Muscle layer of duodenum (tissue), 2 donors: Measurements from ENCODE around the gene REST.
A peak's percentile ranks its signal among the peaks of the same experiment; 100 is the strongest.
"Not testable (repeated sequence)": the region's sequence is repeated elsewhere in the genome, so short reads cannot be mapped to it uniquely, and the experiment has no call there.

Experiments
- H3K27ac ChIP-seq: one replicate; pipeline ENCODE4 v1.7.0; 2013; ENCODE audit warnings: mild to moderate bottlenecking, low read length
- H3K27me3 ChIP-seq: one replicate; pipeline ENCODE4 v1.7.0; 2013; ENCODE audit warnings: low read depth, mild to moderate bottlenecking, control low read depth, low read length
- H3K36me3 ChIP-seq, 2 donors: one replicate each; pipeline ENCODE4 v1.7.0; 2013; ENCODE audit warnings: low read length in 2 of 2, control low read depth in 1 of 2, mild to moderate bottlenecking in 1 of 2; ENCODE audit not compliant: insufficient read depth in 2 of 2, control insufficient read depth in 1 of 2
- H3K4me1 ChIP-seq, 2 donors: one replicate each; pipeline ENCODE4 v1.7.0; 2013; ENCODE audit warnings: low read length in 2 of 2, mild to moderate bottlenecking in 2 of 2, control low read depth in 1 of 2, moderate library complexity in 1 of 2; ENCODE audit not compliant: insufficient read depth in 2 of 2, control insufficient read depth in 1 of 2
- H3K4me3 ChIP-seq, 2 donors: one replicate each; pipeline ENCODE4 v1.7.0; 2013; ENCODE audit warnings: low read length in 2 of 2, low read depth in 1 of 2, mild to moderate bottlenecking in 1 of 2
- H3K9me3 ChIP-seq, 2 donors: one replicate each; pipeline ENCODE4 v1.7.0; 2013; ENCODE audit warnings: low read length in 2 of 2, control low read depth in 1 of 2, mild to moderate bottlenecking in 1 of 2; ENCODE audit not compliant: control insufficient read depth in 1 of 2
- donor health status: healthy.

Gene REST

GRCh38 chr4:56910172-56910967, 2.7 kb downstream of the REST start:
- H3K36me3 ChIP-seq: peaks cover 0 to 9% of the 10 kb centered on the region in 2 donors
- no peaks in the 10 kb centered on the region for H3K27me3 ChIP-seq
- peaks cover 11 to 24% of the 10 kb centered on the region in 2 donors for H3K4me1 ChIP-seq
- H3K27ac ChIP-seq: no peak overlapping the region
- peak overlapping the region; percentile 82 to 91 for H3K4me3 ChIP-seq
- H3K9me3 ChIP-seq: no peaks in the 10 kb centered on the region

GRCh38 chr4:56914336-56914735, 6.6 kb downstream of the REST start:
- H3K27me3 ChIP-seq: no peaks in the 10 kb centered on the region
- no peak overlapping the region for H3K27ac ChIP-seq
- peaks cover 4 to 9% of the 10 kb centered on the region in 2 donors for H3K36me3 ChIP-seq
- peaks cover 11 to 28% of the 10 kb centered on the region in 2 donors for H3K4me1 ChIP-seq
- H3K4me3 ChIP-seq: no peak overlapping the region
- no peaks in the 10 kb centered on the region for H3K9me3 ChIP-seq

- not testable (repeated sequence) for H3K4me3 ChIP-seq, H3K9me3 ChIP-seq, H3K27ac ChIP-seq, H3K27me3 ChIP-seq, H3K36me3 ChIP-seq
- H3K4me1 ChIP-seq: peaks cover 10 to 24% of the 10 kb centered on the region in 2 donors
Measured at GRCh38 chr4:56914977-56915376, 7.3 kb downstream of the REST start.

GRCh38 chr4:56927196-56927595, 19.5 kb downstream of the REST start:
- Histone ChIP-seq H3K4me3 (no peak overlapping the region), H3K27ac (no peak overlapping the region), H3K27me3 (no peaks in the 10 kb centered on the region), H3K4me1 (no peaks in the 10 kb centered on the region), H3K9me3 (no peaks in the 10 kb centered on the region), H3K36me3 (peaks cover 28 to 29% of the 10 kb centered on the region in 2 donors)

GRCh38 chr4:56930638-56931037, 22.9 kb downstream of the REST start:
- H3K27me3 ChIP-seq: no peaks in the 10 kb centered on the region
- H3K4me3 ChIP-seq: no peak overlapping the region
- no peaks in the 10 kb centered on the region for H3K9me3 ChIP-seq
- peaks cover 23 to 29% of the 10 kb centered on the region in 2 donors for H3K36me3 ChIP-seq
- H3K27ac ChIP-seq: no peak overlapping the region
- no peaks in the 10 kb centered on the region for H3K4me1 ChIP-seq

GRCh38 chr4:56931924-56932323, 24.2 kb downstream of the REST start:
- no peak overlapping the region for H3K4me3 ChIP-seq
- H3K4me1 ChIP-seq: no peaks in the 10 kb centered on the region
- peaks cover 27 to 29% of the 10 kb centered on the region in 2 donors for H3K36me3 ChIP-seq
- no peak overlapping the region for H3K27ac ChIP-seq
- H3K27me3 ChIP-seq: no peaks in the 10 kb centered on the region
- no peaks in the 10 kb centered on the region for H3K9me3 ChIP-seq

GRCh38 chr4:56937262-56937661, 29.6 kb downstream of the REST start:
- no peaks in the 10 kb centered on the region for H3K9me3 ChIP-seq
- peaks cover 0 to 22% of the 10 kb centered on the region in 2 donors for H3K36me3 ChIP-seq
- no peak overlapping the region for H3K27ac ChIP-seq
- H3K27me3 ChIP-seq: no peaks in the 10 kb centered on the region
- H3K4me1 ChIP-seq: no peaks in the 10 kb centered on the region
- no peak overlapping the region for H3K4me3 ChIP-seq

GRCh38 chr4:56939826-56940225, 32.1 kb downstream of the REST start:
- not testable (repeated sequence) for H3K27ac ChIP-seq, H3K4me3 ChIP-seq, H3K9me3 ChIP-seq, H3K4me1 ChIP-seq, H3K27me3 ChIP-seq
- H3K36me3 ChIP-seq: peaks cover 0 to 22% of the 10 kb centered on the region in 2 donors

GRCh38 chr4:56940403-56940802, 32.7 kb downstream of the REST start:
- Histone ChIP-seq H3K9me3 (no peaks in the 10 kb centered on the region), H3K36me3 (peaks cover 0 to 22% of the 10 kb centered on the region in 2 donors), H3K4me3 (no peak overlapping the region), H3K4me1 (no peaks in the 10 kb centered on the region), H3K27ac (no peak overlapping the region), H3K27me3 (no peaks in the 10 kb centered on the region)

- Histone ChIP-seq H3K4me3 (no peak overlapping the region), H3K9me3 (no peaks in the 10 kb centered on the region), H3K36me3 (peaks cover 0 to 22% of the 10 kb centered on the region in 2 donors), H3K27me3 (no peaks in the 10 kb centered on the region), H3K27ac (no peak overlapping the region), H3K4me1 (no peaks in the 10 kb centered on the region)
Measured at GRCh38 chr4:56940971-56941370, 33.3 kb downstream of the REST start.

GRCh38 chr4:56941403-56941802, 33.7 kb downstream of the REST start:
- Histone ChIP-seq H3K4me1 (no peaks in the 10 kb centered on the region), H3K9me3 (no peaks in the 10 kb centered on the region), H3K27me3 (no peaks in the 10 kb centered on the region), H3K4me3 (no peak overlapping the region), H3K36me3 (peaks cover 0 to 22% of the 10 kb centered on the region in 2 donors), H3K27ac (no peak overlapping the region)
